Measurements from ENCODE around the gene KISS1. TPM values are rescaled to one million over a fixed set of nuclear protein-coding genes. Genes with fewer than 3 reads are reported as not detected.

Gene KISS1
- total RNA-seq, 1 donor from 2014 or later, result not detected

GRCh38 chr1:204177133-204177532, 19.2 kb downstream of the KISS1 start:
- H3K4me3 Mint-ChIP-seq (ENCODE audit: low read depth), result no peak overlapping the region
- H3K9me3 Mint-ChIP-seq (ENCODE audit: low read depth), result no peaks in the 10 kb centered on the region
- no peak for DNase-seq (ENCODE audit: low spot score, unreplicated experiment)
- no peak overlapping the region for H3K27ac Mint-ChIP-seq
- peaks cover 2% of the 10 kb centered on the region for H3K4me1 Mint-ChIP-seq (ENCODE audit: low read depth)
- H3K27me3 Mint-ChIP-seq, result peaks cover 14% of the 10 kb centered on the region
- TF ChIP-seq, protein P1, sequence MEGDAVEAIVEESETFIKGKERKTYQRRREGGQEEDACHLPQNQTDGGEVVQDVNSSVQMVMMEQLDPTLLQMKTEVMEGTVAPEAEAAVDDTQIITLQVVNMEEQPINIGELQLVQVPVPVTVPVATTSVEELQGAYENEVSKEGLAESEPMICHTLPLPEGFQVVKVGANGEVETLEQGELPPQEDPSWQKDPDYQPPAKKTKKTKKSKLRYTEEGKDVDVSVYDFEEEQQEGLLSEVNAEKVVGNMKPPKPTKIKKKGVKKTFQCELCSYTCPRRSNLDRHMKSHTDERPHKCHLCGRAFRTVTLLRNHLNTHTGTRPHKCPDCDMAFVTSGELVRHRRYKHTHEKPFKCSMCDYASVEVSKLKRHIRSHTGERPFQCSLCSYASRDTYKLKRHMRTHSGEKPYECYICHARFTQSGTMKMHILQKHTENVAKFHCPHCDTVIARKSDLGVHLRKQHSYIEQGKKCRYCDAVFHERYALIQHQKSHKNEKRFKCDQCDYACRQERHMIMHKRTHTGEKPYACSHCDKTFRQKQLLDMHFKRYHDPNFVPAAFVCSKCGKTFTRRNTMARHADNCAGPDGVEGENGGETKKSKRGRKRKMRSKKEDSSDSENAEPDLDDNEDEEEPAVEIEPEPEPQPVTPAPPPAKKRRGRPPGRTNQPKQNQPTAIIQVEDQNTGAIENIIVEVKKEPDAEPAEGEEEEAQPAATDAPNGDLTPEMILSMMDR (IDR thresholded peaks at IDR 0.05; ENCODE audit: unreplicated experiment), result no peak
- no peaks in the 10 kb centered on the region for H3K36me3 Mint-ChIP-seq (ENCODE audit: insufficient read depth)

GRCh38 chr1:204176049-204176448, 20.2 kb downstream of the KISS1 start:
- TF ChIP-seq, protein P1 (IDR thresholded peaks at IDR 0.05; ENCODE audit: unreplicated experiment), result no peak
- peaks cover 4% of the 10 kb centered on the region for H3K4me1 Mint-ChIP-seq (ENCODE audit: low read depth)
- H3K9me3 Mint-ChIP-seq (ENCODE audit: low read depth), result no peaks in the 10 kb centered on the region
- H3K27ac Mint-ChIP-seq, result no peak overlapping the region
- H3K4me3 Mint-ChIP-seq (ENCODE audit: low read depth), result no peak overlapping the region
- no peak for DNase-seq (ENCODE audit: low spot score, unreplicated experiment)
- H3K36me3 Mint-ChIP-seq (ENCODE audit: insufficient read depth), result no peaks in the 10 kb centered on the region
- H3K27me3 Mint-ChIP-seq, result peaks cover 10% of the 10 kb centered on the region

DNA sequence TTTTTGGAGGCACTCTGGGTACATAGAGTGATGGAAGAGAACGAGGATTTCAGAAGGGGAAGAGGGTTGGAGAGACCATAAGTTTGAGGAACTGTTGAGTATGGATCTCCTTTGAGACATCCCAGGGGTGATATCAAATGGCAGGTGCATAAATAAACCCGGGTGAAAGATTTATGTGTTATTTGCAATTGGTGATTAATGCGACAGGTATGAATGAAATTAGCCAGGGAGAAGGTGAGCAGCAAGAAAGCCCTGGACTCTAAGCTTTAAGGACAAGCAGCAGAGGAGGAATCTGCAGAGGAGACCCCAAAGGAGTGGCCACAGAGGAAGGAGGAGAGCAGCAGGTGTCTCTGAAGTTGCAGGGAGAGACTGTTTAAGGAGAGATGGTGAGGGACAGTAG, 21.3 kb downstream of the KISS1 start:
- H3K4me1 Mint-ChIP-seq (ENCODE audit: low read depth), result peaks cover 4% of the 10 kb centered on the region
- H3K4me3 Mint-ChIP-seq (ENCODE audit: low read depth), result no peak overlapping the region
- DNase-seq (ENCODE audit: low spot score, unreplicated experiment), result no peak

DNA sequence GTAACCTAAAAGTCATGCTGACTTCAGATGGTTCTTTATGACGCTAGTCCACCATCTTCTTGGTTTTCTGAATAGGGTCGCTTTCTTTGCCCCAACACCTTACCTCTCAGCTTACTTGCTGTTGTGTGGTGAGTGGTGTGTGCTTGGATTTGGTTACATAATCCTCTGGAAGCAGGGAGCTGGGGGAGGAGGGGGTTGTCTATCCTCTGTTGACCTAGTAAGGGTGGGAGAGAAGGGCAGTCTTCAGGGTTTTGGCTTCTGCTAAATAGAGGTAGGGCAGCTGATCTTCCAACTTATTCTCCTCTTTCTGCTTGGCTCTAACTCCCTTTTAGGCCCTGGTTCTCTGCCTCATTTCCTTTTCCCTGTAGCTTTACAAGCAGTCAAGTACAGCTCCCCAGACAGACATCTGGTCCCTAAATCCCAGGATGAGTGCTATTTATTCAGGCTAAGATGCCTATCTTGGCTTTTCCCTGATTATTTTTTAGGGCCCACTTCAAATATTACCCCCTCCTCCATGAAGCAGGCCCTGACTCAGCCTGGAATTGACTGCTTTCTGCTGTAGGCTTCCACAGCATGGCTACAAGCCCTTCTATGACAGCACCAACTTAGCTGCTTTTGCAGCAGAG, 23.8 kb downstream of the KISS1 start:
- H3K4me1 Mint-ChIP-seq (ENCODE audit: low read depth), result peaks cover 4% of the 10 kb centered on the region
- H3K9me3 Mint-ChIP-seq (ENCODE audit: low read depth), result peaks cover 8% of the 10 kb centered on the region
- peaks cover 2% of the 10 kb centered on the region for H3K36me3 Mint-ChIP-seq (ENCODE audit: insufficient read depth)
- no peak overlapping the region for H3K27ac Mint-ChIP-seq
- H3K27me3 Mint-ChIP-seq, result peaks cover under 1% of the 10 kb centered on the region
- no peak overlapping the region for H3K4me3 Mint-ChIP-seq (ENCODE audit: low read depth)
- DNase-seq (ENCODE audit: low spot score, unreplicated experiment), result no peak
- TF ChIP-seq, protein P1 (IDR thresholded peaks at IDR 0.05; ENCODE audit: unreplicated experiment), result no peak

More for the DNA sequence above, 21.3 kb downstream of the KISS1 start:
- Mint-ChIP-seq H3K9me3 (ENCODE audit: low read depth) (peaks cover 4% of the 10 kb centered on the region), H3K27ac (no peak overlapping the region), H3K27me3 (peaks cover 6% of the 10 kb centered on the region), H3K36me3 (ENCODE audit: insufficient read depth) (peaks cover 2% of the 10 kb centered on the region)
- TF ChIP-seq, protein P1 (IDR thresholded peaks at IDR 0.05; ENCODE audit: unreplicated experiment), result no peak

GRCh38 chr1:204171751-204172178, 24.5 kb downstream of the KISS1 start:
- H3K9me3 Mint-ChIP-seq (ENCODE audit: low read depth), result peaks cover 8% of the 10 kb centered on the region
- peaks cover 4% of the 10 kb centered on the region for H3K4me1 Mint-ChIP-seq (ENCODE audit: low read depth)
- peaks cover 2% of the 10 kb centered on the region for H3K27me3 Mint-ChIP-seq
- no peak overlapping the region for H3K27ac Mint-ChIP-seq
- no peak for DNase-seq (ENCODE audit: low spot score, unreplicated experiment)
- peaks cover 2% of the 10 kb centered on the region for H3K36me3 Mint-ChIP-seq (ENCODE audit: insufficient read depth)
- H3K4me3 Mint-ChIP-seq (ENCODE audit: low read depth), result no peak overlapping the region
- TF ChIP-seq, protein P1 (IDR thresholded peaks at IDR 0.05; ENCODE audit: unreplicated experiment), result no peak

Measured in progenitor cell of endocrine pancreas (in vitro differentiated cells).